NK-92 (cell line): ENCODE data around the gene LHX8.

Experiments
- DNase-seq: peaks from one replicate; lab custom pipeline; 2025; ENCODE audit not compliant: unreplicated experiment; lab: John Stamatoyannopoulos, UW

LHX8 gene

GRCh38 chr1:75203415-75204277, 69.5 kb downstream of the LHX8 start:
- no peak for DNase-seq

- no peak for DNase-seq
Measured at GRCh38 chr1:75208862-75209261, 74.7 kb downstream of the LHX8 start.
